ENCODE results near the gene PBRM1. TPM values are rescaled to one million over a fixed set of nuclear protein-coding genes. Genes with fewer than 3 reads are reported as not detected.
"Not testable (repeated sequence)": the region's sequence is repeated elsewhere in the genome, so short reads cannot be mapped to it uniquely, and the experiment has no call there.

PBRM1 gene
- total and polyA plus RNA-seq, 2 donors (not counting 3 experiments of a cell fraction or from before 2014, with no cell fraction given): 26.7 to 87.1 TPM

DNA sequence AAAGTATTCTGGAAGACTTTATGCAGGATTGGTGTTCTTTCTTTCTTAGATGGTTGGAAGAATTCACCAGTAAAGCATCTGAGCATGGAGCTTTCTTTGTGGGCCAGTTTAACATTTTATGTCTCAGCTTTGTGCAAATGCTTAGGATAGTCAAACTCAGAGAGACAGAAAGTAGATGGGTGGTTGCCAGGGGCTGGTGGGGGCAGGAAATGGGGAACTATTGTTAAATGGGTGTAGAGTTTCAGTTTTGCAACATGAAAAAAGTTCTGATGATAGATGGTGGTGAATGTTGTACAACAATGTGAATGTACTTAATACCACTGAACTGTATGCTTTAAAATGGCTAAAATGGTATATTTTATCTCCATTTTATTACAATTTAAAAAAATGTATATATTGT, 45.0 kb upstream of the PBRM1 start:
- Histone ChIP-seq H3K9me1 (replicated peaks; ENCODE audit: control insufficient read depth, extremely low read depth, insufficient read depth, low read length) (no peaks in the 10 kb centered on the region), H3K4me1 (ENCODE audit: control insufficient read depth, extremely low read depth, insufficient read depth, low read length) (no peaks in the 10 kb centered on the region), H3K27ac (ENCODE audit: insufficient read depth, low read depth, low read length) (no peak overlapping the region), H3K27me3 (ENCODE audit: control insufficient read depth in 2 of 2, insufficient read depth in 2 of 2, low read length in 2 of 2) (no peaks in the 10 kb centered on the region), H3K9ac (replicated peaks; ENCODE audit: extremely low read depth, insufficient read depth, low read length) (no peak overlapping the region), H2AFZ (ENCODE audit: low read depth, low read length) (no peak overlapping the region), H3K4me3 (replicated peaks in 1 of 3; ENCODE audit: insufficient read depth in 1 of 3, low read depth in 1 of 3, low read length in 3 of 3) (no peak overlapping the region), H4K20me1 (replicated peaks; ENCODE audit: control insufficient read depth, extremely low read depth, insufficient read depth, low read length) (no peaks in the 10 kb centered on the region), H3K4me2 (ENCODE audit: insufficient read depth, low read length) (no peak overlapping the region), H3K79me2 (ENCODE audit: control insufficient read depth, insufficient read depth, low read length) (no peaks in the 10 kb centered on the region), H3K9me3 (replicated peaks; ENCODE audit: control insufficient read depth, insufficient read depth, low read length) (no peaks in the 10 kb centered on the region), H3K36me3 (ENCODE audit: control insufficient read depth in 2 of 2, extremely low read depth in 1 of 2, insufficient read depth in 2 of 2, low read length in 2 of 2) (peaks cover 9 to 10% of the 10 kb centered on the region in 2 experiments)
- dilution Hi-C loops (cut with MboI; ENCODE audit: extremely low pct_ligation_motif_present, low sequenced_read_pairs) (no loop called here), intact Hi-C loops (cut with micrococcal nuclease) (no loop called here)
- no TSS peak for BruUV-seq (replicated peaks)
- CTCF ChIA-PET: no interaction called here
- DNase-seq (ENCODE audit: low read depth, low spot score): peak; percentile 19
- TF ChIP-seq, protein P1, sequence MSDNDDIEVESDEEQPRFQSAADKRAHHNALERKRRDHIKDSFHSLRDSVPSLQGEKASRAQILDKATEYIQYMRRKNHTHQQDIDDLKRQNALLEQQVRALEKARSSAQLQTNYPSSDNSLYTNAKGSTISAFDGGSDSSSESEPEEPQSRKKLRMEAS (IDR thresholded peaks at IDR 0.05; ENCODE audit: insufficient read depth, insufficient read length): no peak
- TF ChIP-seq POLR2A (IDR thresholded peaks at IDR 0.05; ENCODE audit: low read depth, low read length) (no peak), FOS (IDR thresholded peaks at IDR 0.05; ENCODE audit: borderline replicate concordance, insufficient read depth, low read length) (no peak), JUN (IDR thresholded peaks at IDR 0.05; ENCODE audit: borderline replicate concordance, insufficient read depth, insufficient read length, low read depth) (no peak), GATA2 (IDR thresholded peaks at IDR 0.05; ENCODE audit: insufficient read depth, insufficient read length, low read depth, low read length) (no peak), POLR2AphosphoS5 (IDR thresholded peaks at IDR 0.05; ENCODE audit: insufficient read depth, low read depth, low read length) (no peak), MYC (IDR thresholded peaks at IDR 0.05; ENCODE audit: low read depth, low read length) (no peak)
- TF ChIP-seq, protein P2, sequence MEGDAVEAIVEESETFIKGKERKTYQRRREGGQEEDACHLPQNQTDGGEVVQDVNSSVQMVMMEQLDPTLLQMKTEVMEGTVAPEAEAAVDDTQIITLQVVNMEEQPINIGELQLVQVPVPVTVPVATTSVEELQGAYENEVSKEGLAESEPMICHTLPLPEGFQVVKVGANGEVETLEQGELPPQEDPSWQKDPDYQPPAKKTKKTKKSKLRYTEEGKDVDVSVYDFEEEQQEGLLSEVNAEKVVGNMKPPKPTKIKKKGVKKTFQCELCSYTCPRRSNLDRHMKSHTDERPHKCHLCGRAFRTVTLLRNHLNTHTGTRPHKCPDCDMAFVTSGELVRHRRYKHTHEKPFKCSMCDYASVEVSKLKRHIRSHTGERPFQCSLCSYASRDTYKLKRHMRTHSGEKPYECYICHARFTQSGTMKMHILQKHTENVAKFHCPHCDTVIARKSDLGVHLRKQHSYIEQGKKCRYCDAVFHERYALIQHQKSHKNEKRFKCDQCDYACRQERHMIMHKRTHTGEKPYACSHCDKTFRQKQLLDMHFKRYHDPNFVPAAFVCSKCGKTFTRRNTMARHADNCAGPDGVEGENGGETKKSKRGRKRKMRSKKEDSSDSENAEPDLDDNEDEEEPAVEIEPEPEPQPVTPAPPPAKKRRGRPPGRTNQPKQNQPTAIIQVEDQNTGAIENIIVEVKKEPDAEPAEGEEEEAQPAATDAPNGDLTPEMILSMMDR (IDR thresholded peaks at IDR 0.05; ENCODE audit: extremely low read depth in 1 of 2, insufficient read depth in 1 of 2, low read depth in 1 of 2, low read length in 2 of 2): no peak
- POLR2A ChIA-PET: no interaction called here
- FAIRE-seq: no peak

DNA sequence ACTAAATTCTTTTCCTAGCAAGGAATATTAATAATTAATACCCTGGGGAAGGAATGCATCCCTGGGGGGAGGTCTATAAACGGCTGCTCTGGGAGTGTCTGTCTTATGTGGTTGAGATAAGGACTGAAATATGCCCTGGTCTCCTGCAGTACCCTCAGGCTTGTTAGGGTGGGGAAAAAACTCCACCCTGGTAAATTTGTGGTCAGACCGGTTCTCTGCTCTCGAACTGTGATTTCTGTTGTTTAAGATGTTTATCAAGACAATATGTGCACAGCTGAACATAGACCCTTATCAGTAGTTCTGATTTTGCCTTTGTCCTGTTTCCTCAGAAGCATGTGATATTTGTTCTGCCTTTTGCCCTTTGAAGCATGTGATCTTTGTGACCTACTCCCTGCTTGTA, 43.0 kb upstream of the PBRM1 start:
- H3K27ac ChIP-seq (ENCODE audit: insufficient read depth, low read depth, low read length); H3K4me1 ChIP-seq (ENCODE audit: control insufficient read depth, extremely low read depth, insufficient read depth, low read length); BruUV-seq (replicated peaks); intact Hi-C loops (cut with micrococcal nuclease); FAIRE-seq; DNase-seq (ENCODE audit: low read depth, low spot score); H4K20me1 ChIP-seq (replicated peaks; ENCODE audit: control insufficient read depth, extremely low read depth, insufficient read depth, low read length); H2AFZ ChIP-seq (ENCODE audit: low read depth, low read length); H3K9me3 ChIP-seq (replicated peaks; ENCODE audit: control insufficient read depth, insufficient read depth, low read length); H3K4me2 ChIP-seq (ENCODE audit: insufficient read depth, low read length); H3K4me3 ChIP-seq (replicated peaks in 1 of 3; ENCODE audit: insufficient read depth in 1 of 3, low read depth in 1 of 3, low read length in 3 of 3); H3K79me2 ChIP-seq (ENCODE audit: control insufficient read depth, insufficient read depth, low read length); dilution Hi-C loops (cut with MboI; ENCODE audit: extremely low pct_ligation_motif_present, low sequenced_read_pairs); H3K9me1 ChIP-seq (replicated peaks; ENCODE audit: control insufficient read depth, extremely low read depth, insufficient read depth, low read length); H3K27me3 ChIP-seq (ENCODE audit: control insufficient read depth in 2 of 2, insufficient read depth in 2 of 2, low read length in 2 of 2); POLR2A ChIA-PET; H3K36me3 ChIP-seq (ENCODE audit: control insufficient read depth in 2 of 2, extremely low read depth in 1 of 2, insufficient read depth in 2 of 2, low read length in 2 of 2); H3K9ac ChIP-seq (replicated peaks; ENCODE audit: extremely low read depth, insufficient read depth, low read length); CTCF ChIA-PET: not testable (repeated sequence)
